ENCODE results near the gene IRX6. TPM values are rescaled to one million over a fixed set of nuclear protein-coding genes. Genes with fewer than 3 reads are reported as not detected.

Gene IRX6
- total and polyA plus RNA-seq, 2 of the 4 experiments (the other 2 are of a cell fraction), result not detected

DNA sequence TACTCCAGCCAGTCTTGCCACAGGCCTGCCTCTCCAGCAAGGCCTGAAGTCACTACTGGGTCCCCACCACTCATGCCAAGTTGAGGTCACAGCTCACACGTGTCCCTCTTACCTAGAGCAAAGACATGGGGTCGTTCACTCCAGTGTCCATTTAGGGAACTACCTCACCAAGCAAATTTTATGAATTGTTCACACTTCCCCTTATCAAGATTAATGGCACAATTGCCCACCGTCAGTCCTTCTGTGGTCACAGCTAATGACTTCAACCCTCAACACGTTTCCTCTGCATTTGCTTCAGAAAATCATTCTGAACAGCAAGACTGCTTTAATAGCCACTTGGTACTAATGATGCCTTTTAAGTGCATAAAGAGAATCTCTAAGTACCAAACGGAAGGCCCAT is 14.6 kb downstream of the IRX6 start:
- dilution Hi-C loops (cut with HindIII; ENCODE audit: low sequenced_read_pairs, unreplicated experiment), result no loop called here
- no peaks in the 10 kb centered on the region for H3K79me1 ChIP-seq (ENCODE audit: low read depth in 1 of 2, low read length in 2 of 2)
- no peak overlapping the region for H3K56ac ChIP-seq (ENCODE audit: extremely low read depth, insufficient read depth, low read length)
- no peak overlapping the region for H3K14ac ChIP-seq (replicated peaks; ENCODE audit: low read depth, low read length)
- ChIA-PET CTCF (no interaction called here), POLR2A (ENCODE audit: unreplicated experiment) (no interaction called here)
- no peaks in the 10 kb centered on the region for H3K9me3 ChIP-seq (ENCODE audit: control insufficient read depth, insufficient read depth, low read length)
- no peak overlapping the region for H2BK20ac ChIP-seq (ENCODE audit: low read depth, low read length)
- in situ Hi-C loops (cut with MboI; ENCODE audit: low sequenced_read_pairs), result no loop called here
- no peak overlapping the region for H3K18ac ChIP-seq (ENCODE audit: low read depth, low read length)
- no peaks in the 10 kb centered on the region for H3K27me3 ChIP-seq (ENCODE audit: control insufficient read depth, insufficient read depth, low read length)
- H3K4me2 ChIP-seq (ENCODE audit: low read depth, low read length), result no peak overlapping the region
- DNase-seq (no peak), ATAC-seq (ENCODE audit: low read depth) (no peak)
- H3K9me1 ChIP-seq (ENCODE audit: insufficient read depth, low read length), result no peaks in the 10 kb centered on the region
- H2BK120ac ChIP-seq (ENCODE audit: low read depth, low read length), result no peak overlapping the region
- no peak overlapping the region for H3K23ac ChIP-seq (ENCODE audit: low read depth, low read length)
- H3K4me1 ChIP-seq (ENCODE audit: control insufficient read depth, insufficient read depth, low read length), result no peaks in the 10 kb centered on the region
- H3K4me3 ChIP-seq (ENCODE audit: insufficient read depth, low read depth, low read length), result no peak overlapping the region
- no peak for TF ChIP-seq POLR2A (IDR thresholded peaks at IDR 0.05; ENCODE audit: low read depth, low read length)
- no peak for TF ChIP-seq RCOR1 (IDR thresholded peaks at IDR 0.05; ENCODE audit: insufficient replicate concordance, low read length)
- TF ChIP-seq BHLHE40 (IDR thresholded peaks at IDR 0.05; ENCODE audit: low read depth, low read length), result no peak
- no peak for TF ChIP-seq MAZ (IDR thresholded peaks at IDR 0.05; ENCODE audit: borderline replicate concordance, low read depth, low read length)
- no peak for TF ChIP-seq RFX5 (IDR thresholded peaks at IDR 0.05; ENCODE audit: low read depth, low read length)
- no peak for TF ChIP-seq RAD21 (IDR thresholded peaks at IDR 0.05; ENCODE audit: low read length)
- no peak for TF ChIP-seq NFE2L2 (IDR thresholded peaks at IDR 0.05; ENCODE audit: low read depth, low read length)
- TF ChIP-seq, protein P1, sequence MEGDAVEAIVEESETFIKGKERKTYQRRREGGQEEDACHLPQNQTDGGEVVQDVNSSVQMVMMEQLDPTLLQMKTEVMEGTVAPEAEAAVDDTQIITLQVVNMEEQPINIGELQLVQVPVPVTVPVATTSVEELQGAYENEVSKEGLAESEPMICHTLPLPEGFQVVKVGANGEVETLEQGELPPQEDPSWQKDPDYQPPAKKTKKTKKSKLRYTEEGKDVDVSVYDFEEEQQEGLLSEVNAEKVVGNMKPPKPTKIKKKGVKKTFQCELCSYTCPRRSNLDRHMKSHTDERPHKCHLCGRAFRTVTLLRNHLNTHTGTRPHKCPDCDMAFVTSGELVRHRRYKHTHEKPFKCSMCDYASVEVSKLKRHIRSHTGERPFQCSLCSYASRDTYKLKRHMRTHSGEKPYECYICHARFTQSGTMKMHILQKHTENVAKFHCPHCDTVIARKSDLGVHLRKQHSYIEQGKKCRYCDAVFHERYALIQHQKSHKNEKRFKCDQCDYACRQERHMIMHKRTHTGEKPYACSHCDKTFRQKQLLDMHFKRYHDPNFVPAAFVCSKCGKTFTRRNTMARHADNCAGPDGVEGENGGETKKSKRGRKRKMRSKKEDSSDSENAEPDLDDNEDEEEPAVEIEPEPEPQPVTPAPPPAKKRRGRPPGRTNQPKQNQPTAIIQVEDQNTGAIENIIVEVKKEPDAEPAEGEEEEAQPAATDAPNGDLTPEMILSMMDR (conservative IDR thresholded peaks at IDR 0.05; ENCODE audit: low read depth, low read length), result no peak
- no peak for TF ChIP-seq MXI1 (IDR thresholded peaks at IDR 0.05; ENCODE audit: borderline replicate concordance, low read depth, low read length)
- no peak for TF ChIP-seq CEBPB (IDR thresholded peaks at IDR 0.05; ENCODE audit: low read depth, low read length)
- no peak for TF ChIP-seq FOS (IDR thresholded peaks at IDR 0.05; ENCODE audit: low read depth, low read length)
- no peak for TF ChIP-seq MAFK (IDR thresholded peaks at IDR 0.05; ENCODE audit: low read depth, low read length)
- no peak for TF ChIP-seq CHD1 (IDR thresholded peaks at IDR 0.05; ENCODE audit: low read depth, low read length)
- TF ChIP-seq, protein P2, sequence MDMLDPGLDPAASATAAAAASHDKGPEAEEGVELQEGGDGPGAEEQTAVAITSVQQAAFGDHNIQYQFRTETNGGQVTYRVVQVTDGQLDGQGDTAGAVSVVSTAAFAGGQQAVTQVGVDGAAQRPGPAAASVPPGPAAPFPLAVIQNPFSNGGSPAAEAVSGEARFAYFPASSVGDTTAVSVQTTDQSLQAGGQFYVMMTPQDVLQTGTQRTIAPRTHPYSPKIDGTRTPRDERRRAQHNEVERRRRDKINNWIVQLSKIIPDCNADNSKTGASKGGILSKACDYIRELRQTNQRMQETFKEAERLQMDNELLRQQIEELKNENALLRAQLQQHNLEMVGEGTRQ (IDR thresholded peaks at IDR 0.05; ENCODE audit: low read depth, low read length), result no peak
- no peak for TF ChIP-seq SMC3 (IDR thresholded peaks at IDR 0.05; ENCODE audit: low read depth, low read length)
- TF ChIP-seq, protein P3, sequence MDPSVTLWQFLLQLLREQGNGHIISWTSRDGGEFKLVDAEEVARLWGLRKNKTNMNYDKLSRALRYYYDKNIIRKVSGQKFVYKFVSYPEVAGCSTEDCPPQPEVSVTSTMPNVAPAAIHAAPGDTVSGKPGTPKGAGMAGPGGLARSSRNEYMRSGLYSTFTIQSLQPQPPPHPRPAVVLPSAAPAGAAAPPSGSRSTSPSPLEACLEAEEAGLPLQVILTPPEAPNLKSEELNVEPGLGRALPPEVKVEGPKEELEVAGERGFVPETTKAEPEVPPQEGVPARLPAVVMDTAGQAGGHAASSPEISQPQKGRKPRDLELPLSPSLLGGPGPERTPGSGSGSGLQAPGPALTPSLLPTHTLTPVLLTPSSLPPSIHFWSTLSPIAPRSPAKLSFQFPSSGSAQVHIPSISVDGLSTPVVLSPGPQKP (IDR thresholded peaks at IDR 0.05; ENCODE audit: borderline replicate concordance, low read depth, low read length), result no peak
- H4K5ac ChIP-seq (ENCODE audit: low read depth, low read length), result no peak overlapping the region
- no peak overlapping the region for H4K91ac ChIP-seq (ENCODE audit: insufficient read depth, low read depth, low read length)
- no peak overlapping the region for H4K8ac ChIP-seq (ENCODE audit: low read depth in 2 of 2, low read length in 2 of 2)
- H3K9ac ChIP-seq (ENCODE audit: low read depth, low read length), result no peak overlapping the region
- H2BK5ac ChIP-seq (ENCODE audit: low read depth, low read length, poor library complexity, severe bottlenecking), result no peak overlapping the region
- WGBS, 2 experiments (ENCODE audit: extremely low coverage in 2 of 2, insufficient read length in 1 of 2), result 33% methylated on average over 1 of the region's 5 CpGs; no CpG with 5 or more reads in 1 of the 2 experiments
- H2AK5ac ChIP-seq (ENCODE audit: low read depth, low read length), result no peak overlapping the region
- no TSS peak for BruUV-seq (replicated peaks)
- no peak overlapping the region for H3K4ac ChIP-seq (ENCODE audit: low read depth, low read length)
- no peak overlapping the region for H2AFZ ChIP-seq (replicated peaks; ENCODE audit: low read length, poor library complexity)
- no peaks in the 10 kb centered on the region for H3K36me3 ChIP-seq (ENCODE audit: control insufficient read depth, insufficient read depth, low read length)
- H2AK9ac ChIP-seq (replicated peaks; ENCODE audit: low read depth, low read length, poor library complexity), result no peak overlapping the region
- no peaks in the 10 kb centered on the region for H4K20me1 ChIP-seq (ENCODE audit: insufficient read depth, low read length)
- intact Hi-C loops (cut with micrococcal nuclease), result no loop called here
- no peak overlapping the region for H3K27ac ChIP-seq (ENCODE audit: insufficient read depth, low read length)
- no peak overlapping the region for H2BK15ac ChIP-seq (ENCODE audit: low read depth, low read length)
